GM19351 (cell line): ENCODE results near the gene MGAT1.
"Not testable (repeated sequence)": the region's sequence is repeated elsewhere in the genome, so short reads cannot be mapped to it uniquely, and the experiment has no call there.

Experiments
- ATAC-seq: cut with Tn5 transposase; IDR thresholded peaks from one replicate; pipeline ENCODE4 v1.9.1; 2021; ENCODE audit warnings: mild to moderate bottlenecking, moderate library complexity; ENCODE audit not compliant: unreplicated experiment

The MGAT1 gene

DNA sequence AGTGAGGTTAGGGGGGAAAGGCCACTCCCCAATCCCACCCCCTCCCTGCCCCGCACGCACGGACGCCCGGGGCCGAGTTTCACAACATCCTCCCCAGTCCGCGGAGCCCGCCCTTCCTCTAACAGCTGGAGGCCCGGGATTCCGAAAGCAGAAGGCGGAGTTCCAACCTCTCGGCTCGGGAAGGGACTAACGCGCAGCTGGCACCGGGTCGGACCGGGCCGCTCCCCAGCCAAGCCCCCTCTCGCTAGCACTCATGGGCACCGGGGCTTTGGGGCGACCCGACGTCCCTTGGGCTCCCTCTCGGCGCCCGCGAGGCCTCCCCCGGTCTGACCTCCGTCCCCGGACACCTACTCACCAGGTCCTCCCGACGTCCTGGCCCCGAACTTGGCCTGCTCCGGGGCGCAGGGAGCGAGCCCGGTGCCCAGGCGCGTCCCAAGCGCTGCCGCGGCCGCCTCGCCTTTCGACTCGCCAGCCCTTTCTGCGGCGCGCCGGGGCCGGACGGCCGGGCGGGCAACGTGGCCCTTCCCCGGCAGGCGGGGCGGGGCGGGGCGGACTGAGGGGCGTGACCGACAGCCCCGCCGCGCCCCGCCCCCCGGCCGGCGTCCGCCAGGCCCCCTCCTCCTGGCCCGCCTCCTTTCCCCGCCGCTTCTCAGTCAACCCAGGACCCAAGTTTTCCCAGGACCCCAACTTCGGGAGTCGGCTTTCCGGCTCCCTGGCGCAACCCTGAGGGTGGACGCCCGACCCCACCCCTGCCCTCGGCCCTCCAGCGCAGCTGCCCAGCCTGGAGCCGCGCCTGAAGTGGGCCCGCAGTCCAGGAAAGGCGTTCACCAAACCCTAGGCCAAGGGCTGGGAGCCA lies at the start of gene MGAT1:
MGAT1 (minus strand) TSS at position 482 of the 856 bp plus-strand sequence. CDS start 9,835 bp downstream, outside the sequence.
- peak; percentile 42 for ATAC-seq

- ATAC-seq, result no peak
These were observed 48.0 kb upstream of the MGAT1 start for GRCh38 chr5:180850434-180851078.

- ATAC-seq, result no peak
These were observed 47.2 kb upstream of the MGAT1 start for GRCh38 chr5:180849827-180850226.

DNA sequence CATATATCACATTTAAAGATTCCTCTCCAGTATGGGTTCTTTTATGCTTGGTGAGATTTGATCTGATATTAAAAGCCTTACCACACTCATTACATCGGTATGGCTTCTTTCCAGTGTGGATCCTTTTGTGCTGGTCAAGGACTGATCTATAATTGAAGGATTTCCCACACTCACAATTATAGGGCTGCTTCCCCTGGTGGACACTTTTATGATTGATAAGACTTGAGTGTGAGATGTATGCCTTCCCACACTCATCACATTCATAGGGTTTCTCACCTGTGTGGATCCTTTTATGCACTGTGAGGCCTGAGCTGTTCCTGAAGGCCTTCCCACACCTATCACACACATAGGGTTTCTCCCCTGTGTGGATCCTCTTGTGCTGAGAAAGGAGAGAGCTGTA lies 46.3 kb upstream of the MGAT1 start:
- no peak for ATAC-seq

GRCh38 chr5:180848265-180848664 lies 45.7 kb upstream of the MGAT1 start:
- no peak for ATAC-seq

- ATAC-seq, result no peak
These were observed 44.4 kb upstream of the MGAT1 start for GRCh38 chr5:180847026-180847425.

DNA sequence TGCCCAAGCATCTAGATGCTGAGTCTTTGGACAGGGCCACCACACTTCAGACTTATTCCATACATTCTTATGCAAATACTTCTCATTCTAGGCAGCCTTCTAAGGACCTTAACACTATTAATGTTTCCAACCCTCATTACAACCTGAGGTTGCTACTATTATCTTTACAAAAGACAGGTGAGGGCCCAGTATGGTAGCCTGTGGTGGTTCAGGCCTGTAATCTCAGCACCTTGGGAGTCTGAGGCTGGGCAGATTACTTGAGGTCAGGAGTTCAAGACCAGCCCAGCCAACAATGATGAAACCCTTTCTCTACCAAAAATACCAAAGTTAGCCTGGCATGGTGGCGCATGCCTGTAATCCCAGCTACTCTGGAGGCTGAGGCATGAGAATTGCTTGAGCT lies 42.3 kb upstream of the MGAT1 start:
- ATAC-seq, result no peak

GRCh38 chr5:180844432-180844831 lies 41.8 kb upstream of the MGAT1 start:
- no peak for ATAC-seq

GRCh38 chr5:180839935-180840334 lies 37.3 kb upstream of the MGAT1 start:
- ATAC-seq, result no peak

GRCh38 chr5:180839227-180839626 lies 36.6 kb upstream of the MGAT1 start:
- ATAC-seq, result no peak

DNA sequence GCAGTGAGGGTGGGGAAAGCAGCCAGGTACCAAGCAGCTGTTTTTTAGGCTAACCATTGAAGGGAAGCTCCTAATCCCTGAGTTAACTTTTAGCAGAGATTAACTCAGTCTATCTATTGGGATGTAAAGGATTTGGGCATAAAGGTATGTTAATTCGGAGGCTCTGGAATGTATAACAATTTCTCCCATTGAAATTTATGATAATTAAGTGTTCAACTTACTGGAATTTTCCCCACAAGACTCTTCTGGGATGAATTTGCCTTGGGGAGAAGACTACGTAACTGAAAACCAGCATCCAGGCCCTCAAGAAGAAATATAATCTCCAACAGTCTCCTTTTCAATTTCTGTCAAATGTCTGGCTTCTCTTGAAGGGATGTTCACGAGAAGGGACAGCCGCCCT lies 34.9 kb upstream of the MGAT1 start:
- no peak for ATAC-seq

GRCh38 chr5:180832638-180833068 lies 30.0 kb upstream of the MGAT1 start:
- peak; percentile 49 for ATAC-seq

GRCh38 chr5:180831139-180832093 lies 28.8 kb upstream of the MGAT1 start:
- ATAC-seq, result peak; percentile 71

- peak; percentile 51 for ATAC-seq
These were observed 27.9 kb upstream of the MGAT1 start for GRCh38 chr5:180830253-180831138.

GRCh38 chr5:180829726-180830125 lies 27.1 kb upstream of the MGAT1 start:
- ATAC-seq, result no peak

DNA sequence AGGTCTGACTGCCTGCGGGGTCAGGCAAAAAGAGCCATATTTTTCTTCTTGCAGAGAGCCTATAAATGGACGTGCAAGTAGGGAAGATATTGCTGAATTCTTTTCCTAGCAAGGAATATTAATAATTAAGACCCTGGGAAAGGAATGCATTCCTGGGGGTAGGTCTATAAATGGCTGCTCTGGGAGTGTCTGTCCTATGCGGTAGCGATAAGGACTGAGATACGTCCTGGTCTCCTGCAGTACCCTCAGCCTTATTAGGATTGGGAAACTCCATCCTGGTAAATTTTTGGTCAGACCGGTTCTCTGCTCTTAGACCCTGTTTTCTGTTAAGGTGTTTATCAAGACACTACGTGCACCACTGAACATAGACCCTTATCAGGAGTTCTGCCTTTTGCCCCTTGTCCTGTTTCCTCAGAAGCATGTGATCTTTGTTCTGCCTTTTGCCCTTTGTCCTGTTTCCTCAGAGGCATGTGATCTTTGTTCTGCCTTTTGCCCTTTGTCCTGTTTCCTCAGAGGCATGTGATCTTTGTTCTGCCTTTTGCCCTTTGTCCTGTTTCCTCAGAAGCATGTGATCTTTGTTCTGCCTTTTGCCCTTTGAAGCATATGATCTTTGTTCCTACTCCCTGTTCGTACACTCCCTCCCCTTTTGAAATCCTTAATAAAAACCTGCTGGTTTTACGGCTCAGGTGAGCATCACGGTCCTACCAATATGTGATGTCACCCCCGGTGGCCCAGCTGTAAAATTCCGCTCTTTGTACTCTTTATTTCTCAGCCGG lies 26.3 kb upstream of the MGAT1 start:
- ATAC-seq, result not testable (repeated sequence)

- ATAC-seq, result not testable (repeated sequence)
These were observed 24.8 kb upstream of the MGAT1 start for GRCh38 chr5:180827374-180827773.

DNA sequence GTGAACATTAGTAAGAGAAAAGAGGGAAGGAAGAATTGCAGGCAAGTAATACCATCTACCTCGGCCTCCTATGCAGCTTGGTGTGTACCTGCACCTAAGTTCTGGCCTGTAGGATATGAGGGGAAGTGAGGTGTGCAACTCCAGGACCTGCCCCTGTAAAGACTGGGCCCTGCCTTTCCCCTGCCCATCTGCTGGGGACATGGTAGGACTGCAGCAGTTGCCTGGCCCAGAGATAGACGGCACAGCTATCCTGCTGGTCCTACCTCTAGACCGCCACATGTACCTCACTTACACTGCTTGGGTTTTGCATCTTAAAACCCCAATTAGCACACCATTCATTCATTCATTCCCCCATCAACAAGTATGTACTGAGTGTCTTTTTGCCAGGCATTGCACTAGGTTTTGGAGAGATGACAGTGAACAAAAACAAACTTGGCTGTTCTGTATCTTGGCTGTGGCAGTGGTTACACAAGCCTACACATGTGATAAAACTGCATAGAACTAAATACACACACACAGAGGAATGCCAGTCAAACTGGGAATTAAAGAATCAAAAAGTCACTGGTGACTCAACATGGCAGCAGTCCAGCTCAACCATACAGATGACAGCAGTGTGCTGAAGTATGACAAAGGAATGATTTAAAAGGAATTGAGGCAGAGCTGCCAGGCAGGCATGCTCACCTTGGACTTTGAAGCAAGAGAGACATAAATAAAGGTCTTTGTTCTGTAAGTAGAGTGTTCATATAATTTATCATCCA lies 23.3 kb upstream of the MGAT1 start:
- no peak for ATAC-seq
